ENCODE data around the gene PHF21B.

- TF ChIP-seq, protein P1, sequence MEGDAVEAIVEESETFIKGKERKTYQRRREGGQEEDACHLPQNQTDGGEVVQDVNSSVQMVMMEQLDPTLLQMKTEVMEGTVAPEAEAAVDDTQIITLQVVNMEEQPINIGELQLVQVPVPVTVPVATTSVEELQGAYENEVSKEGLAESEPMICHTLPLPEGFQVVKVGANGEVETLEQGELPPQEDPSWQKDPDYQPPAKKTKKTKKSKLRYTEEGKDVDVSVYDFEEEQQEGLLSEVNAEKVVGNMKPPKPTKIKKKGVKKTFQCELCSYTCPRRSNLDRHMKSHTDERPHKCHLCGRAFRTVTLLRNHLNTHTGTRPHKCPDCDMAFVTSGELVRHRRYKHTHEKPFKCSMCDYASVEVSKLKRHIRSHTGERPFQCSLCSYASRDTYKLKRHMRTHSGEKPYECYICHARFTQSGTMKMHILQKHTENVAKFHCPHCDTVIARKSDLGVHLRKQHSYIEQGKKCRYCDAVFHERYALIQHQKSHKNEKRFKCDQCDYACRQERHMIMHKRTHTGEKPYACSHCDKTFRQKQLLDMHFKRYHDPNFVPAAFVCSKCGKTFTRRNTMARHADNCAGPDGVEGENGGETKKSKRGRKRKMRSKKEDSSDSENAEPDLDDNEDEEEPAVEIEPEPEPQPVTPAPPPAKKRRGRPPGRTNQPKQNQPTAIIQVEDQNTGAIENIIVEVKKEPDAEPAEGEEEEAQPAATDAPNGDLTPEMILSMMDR (IDR thresholded peaks at IDR 0.05) = no peak
- TF ChIP-seq POLR2AphosphoS5 (IDR thresholded peaks at IDR 0.05; ENCODE audit: low read depth, low read length) (no peak), SIN3A (IDR thresholded peaks at IDR 0.05; ENCODE audit: borderline replicate concordance, insufficient read depth, low read depth, low read length) (no peak), TCF7L2 (IDR thresholded peaks at IDR 0.05; ENCODE audit: low read depth, low read length) (no peak)
- TF ChIP-seq, protein P2, sequence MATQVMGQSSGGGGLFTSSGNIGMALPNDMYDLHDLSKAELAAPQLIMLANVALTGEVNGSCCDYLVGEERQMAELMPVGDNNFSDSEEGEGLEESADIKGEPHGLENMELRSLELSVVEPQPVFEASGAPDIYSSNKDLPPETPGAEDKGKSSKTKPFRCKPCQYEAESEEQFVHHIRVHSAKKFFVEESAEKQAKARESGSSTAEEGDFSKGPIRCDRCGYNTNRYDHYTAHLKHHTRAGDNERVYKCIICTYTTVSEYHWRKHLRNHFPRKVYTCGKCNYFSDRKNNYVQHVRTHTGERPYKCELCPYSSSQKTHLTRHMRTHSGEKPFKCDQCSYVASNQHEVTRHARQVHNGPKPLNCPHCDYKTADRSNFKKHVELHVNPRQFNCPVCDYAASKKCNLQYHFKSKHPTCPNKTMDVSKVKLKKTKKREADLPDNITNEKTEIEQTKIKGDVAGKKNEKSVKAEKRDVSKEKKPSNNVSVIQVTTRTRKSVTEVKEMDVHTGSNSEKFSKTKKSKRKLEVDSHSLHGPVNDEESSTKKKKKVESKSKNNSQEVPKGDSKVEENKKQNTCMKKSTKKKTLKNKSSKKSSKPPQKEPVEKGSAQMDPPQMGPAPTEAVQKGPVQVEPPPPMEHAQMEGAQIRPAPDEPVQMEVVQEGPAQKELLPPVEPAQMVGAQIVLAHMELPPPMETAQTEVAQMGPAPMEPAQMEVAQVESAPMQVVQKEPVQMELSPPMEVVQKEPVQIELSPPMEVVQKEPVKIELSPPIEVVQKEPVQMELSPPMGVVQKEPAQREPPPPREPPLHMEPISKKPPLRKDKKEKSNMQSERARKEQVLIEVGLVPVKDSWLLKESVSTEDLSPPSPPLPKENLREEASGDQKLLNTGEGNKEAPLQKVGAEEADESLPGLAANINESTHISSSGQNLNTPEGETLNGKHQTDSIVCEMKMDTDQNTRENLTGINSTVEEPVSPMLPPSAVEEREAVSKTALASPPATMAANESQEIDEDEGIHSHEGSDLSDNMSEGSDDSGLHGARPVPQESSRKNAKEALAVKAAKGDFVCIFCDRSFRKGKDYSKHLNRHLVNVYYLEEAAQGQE (IDR thresholded peaks at IDR 0.05; ENCODE audit: insufficient read depth in 1 of 2, low read depth in 2 of 2, low read length in 1 of 2) = no peak
Observed at GRCh38 chr22:44937216-44937615, 72.6 kb downstream of the PHF21B start.
